MM.1S (cell line): Measurements from ENCODE around the gene NEURL3.

Experiments used
- DNase-seq: peaks from one replicate; pipeline ENCODE4 v3.0.0-alpha.2; 2015
- H2AFZ ChIP-seq: fragments of 300-600 bp; sonication (generic); 2 replicates; pipeline ENCODE4 v1.6.0; 2016; ENCODE audit warnings: antibody characterized with exemption, low read length
- H3F3A ChIP-seq: fragments of 300-600 bp; sonication (generic); 2 replicates; pipeline ENCODE4 v1.6.1; 2016; ENCODE audit warnings: mild to moderate bottlenecking, antibody characterized with exemption, low read length, moderate library complexity, mixed read lengths; ENCODE audit not compliant: insufficient read depth
- H3K27ac ChIP-seq: fragments of 300-600 bp; sonication (generic); 2 replicates; pipeline ENCODE4 v1.5.1; 2016; ENCODE audit warnings: mild to moderate bottlenecking, low read length
- H3K27me3 ChIP-seq: fragments of 300-600 bp; sonication (generic); replicated peaks from 2 replicates; pipeline ENCODE4 v1.6.0; 2016; ENCODE audit warnings: low read length; ENCODE audit not compliant: insufficient read depth
- H3K36me3 ChIP-seq: fragments of 300-600 bp; sonication (generic); replicated peaks from 2 replicates; pipeline ENCODE4 v1.6.1; 2016; ENCODE audit warnings: mild to moderate bottlenecking, low read length, mixed read lengths; ENCODE audit not compliant: insufficient read depth
- H3K4me1 ChIP-seq: fragments of 300-600 bp; sonication (generic); 2 replicates; pipeline ENCODE4 v1.6.1; 2016; ENCODE audit warnings: low read length, mixed read lengths
- H3K4me2 ChIP-seq: fragments of 300-600 bp; sonication (generic); 2 replicates; pipeline ENCODE4 v1.6.0; 2016; ENCODE audit warnings: low read depth, low read length
- H3K4me3 ChIP-seq: fragments of 300-600 bp; sonication (generic); 2 replicates; pipeline ENCODE4 v1.5.1; 2016; ENCODE audit warnings: low read length, mixed read lengths
- H3K79me2 ChIP-seq: fragments of 300-600 bp; sonication (generic); 2 replicates; pipeline ENCODE4 v1.6.1; 2016; ENCODE audit warnings: mixed run types, low read length, mixed read lengths
- H3K9ac ChIP-seq: fragments of 300-600 bp; sonication (generic); 2 replicates; pipeline ENCODE4 v1.6.1; 2016; ENCODE audit warnings: low read length, mixed read lengths
- H3K9me2 ChIP-seq: fragments of 300-600 bp; sonication (generic); replicated peaks from 2 replicates; pipeline ENCODE4 v1.6.1; 2016; ENCODE audit warnings: mild to moderate bottlenecking, low read length, mixed read lengths; ENCODE audit not compliant: insufficient read depth
- H3K9me3 ChIP-seq: fragments of 300-600 bp; sonication (generic); replicated peaks from 2 replicates; pipeline ENCODE4 v1.6.1; 2016; ENCODE audit warnings: mild to moderate bottlenecking, low read length, mixed read lengths; ENCODE audit not compliant: insufficient read depth
- H4K20me1 ChIP-seq: fragments of 300-600 bp; sonication (generic); 2 replicates; pipeline ENCODE4 v1.6.1; 2016; ENCODE audit warnings: mild to moderate bottlenecking, low read length, moderate library complexity, mixed read lengths; ENCODE audit not compliant: insufficient read depth
- CTCF ChIP-seq: fragments of 300-600 bp; sonication (generic); IDR thresholded peaks from 2 replicates; pipeline ENCODE4 v1.5.1; 2016; ENCODE audit warnings: antibody characterized with exemption, low read length, mixed read lengths
- EZH2 ChIP-seq: fragments of 300-600 bp; sonication (generic); optimal IDR thresholded peaks from 2 replicates; pipeline ENCODE3; 2017; ENCODE audit warnings: low read depth, mild to moderate bottlenecking, antibody characterized with exemption, low read length, mixed read lengths
- EZH2phosphoT487 ChIP-seq: fragments of 300-600 bp; sonication (generic); IDR thresholded peaks from 2 replicates; pipeline ENCODE4 v1.6.1; 2018; ENCODE audit warnings: antibody characterized with exemption, low read length

The NEURL3 gene

GRCh38 chr2:96541398-96542152 is 36.4 kb upstream of the NEURL3 start:
- peaks cover 70% of the 10 kb centered on the region for H3K4me1 ChIP-seq
- H4K20me1 ChIP-seq, result peaks cover 81% of the 10 kb centered on the region
- H3K36me3 ChIP-seq, result peaks cover 4% of the 10 kb centered on the region; the same call in 1 of the 2 replicates

GRCh38 chr2:96540136-96540535 is 35.0 kb upstream of the NEURL3 start:
- H3K27me3 ChIP-seq, result no peaks in the 10 kb centered on the region
- peak overlapping the region; percentile 99; the same call in 1 of the 2 replicates for H3K9ac ChIP-seq
- H4K20me1 ChIP-seq, result peaks cover 70% of the 10 kb centered on the region
- peak overlapping the region; percentile 92 for H3K4me3 ChIP-seq
- DNase-seq, result no peak
- peak overlapping the region; percentile 95; the same call in 1 of the 2 replicates for H3K27ac ChIP-seq
- no peaks in the 10 kb centered on the region for H3K9me2 ChIP-seq
- peaks cover 70% of the 10 kb centered on the region for H3K4me1 ChIP-seq
- H3K9me3 ChIP-seq, result no peaks in the 10 kb centered on the region
- peak overlapping the region; percentile 96 for H3K4me2 ChIP-seq
- no peak for TF ChIP-seq CTCF
- no peak for TF ChIP-seq EZH2phosphoT487
- TF ChIP-seq EZH2, result no peak
- H3K36me3 ChIP-seq, result peaks cover 4% of the 10 kb centered on the region; the same call in 1 of the 2 replicates
- peaks cover 86% of the 10 kb centered on the region for H3K79me2 ChIP-seq
- H3F3A ChIP-seq, result peaks cover 83% of the 10 kb centered on the region
- no peak overlapping the region for H2AFZ ChIP-seq

More at GRCh38 chr2:96541398-96542152, 36.4 kb upstream of the NEURL3 start:
- Histone ChIP-seq H3K9ac (peak overlapping the region; percentile 0; the same call in 1 of the 2 replicates), H3K9me2 (no peaks in the 10 kb centered on the region), H3K4me2 (peak overlapping the region; percentile 59), H3F3A (peaks cover 86% of the 10 kb centered on the region), H3K4me3 (peak overlapping the region; percentile 8), H2AFZ (no peak overlapping the region), H3K9me3 (no peaks in the 10 kb centered on the region), H3K27ac (peak overlapping the region; percentile 81; the same call in 1 of the 2 replicates), H3K27me3 (no peaks in the 10 kb centered on the region), H3K79me2 (peaks cover 96% of the 10 kb centered on the region)
- TF ChIP-seq EZH2, result no peak
- TF ChIP-seq CTCF, result no peak
- TF ChIP-seq EZH2phosphoT487, result no peak
- no peak for DNase-seq

- H3K9me2 ChIP-seq, result no peaks in the 10 kb centered on the region
- H3K4me1 ChIP-seq, result peaks cover 70% of the 10 kb centered on the region
- peak overlapping the region; percentile 92 for H3K4me3 ChIP-seq
- peaks cover 4% of the 10 kb centered on the region; the same call in 1 of the 2 replicates for H3K36me3 ChIP-seq
- H3K9me3 ChIP-seq, result no peaks in the 10 kb centered on the region
- peak overlapping the region; percentile 95 for H3K27ac ChIP-seq
- peaks cover 82% of the 10 kb centered on the region for H3F3A ChIP-seq
- peaks cover 82% of the 10 kb centered on the region for H3K79me2 ChIP-seq
- TF ChIP-seq CTCF, result no peak
- no peak for TF ChIP-seq EZH2phosphoT487
- TF ChIP-seq EZH2, result no peak
- no peak overlapping the region for H2AFZ ChIP-seq
- H3K9ac ChIP-seq, result peak overlapping the region; percentile 99
- DNase-seq, result no peak
- H3K27me3 ChIP-seq, result no peaks in the 10 kb centered on the region
- peak overlapping the region; percentile 96 for H3K4me2 ChIP-seq
- peaks cover 63% of the 10 kb centered on the region for H4K20me1 ChIP-seq
Measured at GRCh38 chr2:96539215-96539920, 34.2 kb upstream of the NEURL3 start.
